Spleen (tissue), 11 donors: ENCODE results near the gene CBARP. TPM values are rescaled to one million over a fixed set of nuclear protein-coding genes. Genes with fewer than 3 reads are reported as not detected.

Source experiments
- DNase-seq: peaks from one replicate; pipeline ENCODE4 v3.0.0-alpha.2; 2020
- H3K27ac ChIP-seq, 8 donors: fragments of 200-600 bp; sonication (generic) in 7 of 8; 1 replicate in 4 of 8; 2 replicates in 4 of 8; pipeline versions ENCODE4 v1.5.0 to v1.8.0; 2016 to 2021; ENCODE audit warnings: inconsistent platforms in 4 of 8, mild to moderate bottlenecking in 4 of 8, moderate library complexity in 1 of 8
- H3K27me3 ChIP-seq, 7 donors: fragments of 200-600 bp; sonication (generic) in 6 of 7; replicated peaks in 1 of 7; 1 replicate in 4 of 7; 2 replicates in 3 of 7; pipeline versions ENCODE4 v1.5.0 to v1.8.0; 2016 to 2021; ENCODE audit warnings: inconsistent platforms in 3 of 7, mild to moderate bottlenecking in 1 of 7
- H3K36me3 ChIP-seq, 6 donors: fragments of 200-600 bp; sonication (generic) in 5 of 6; 1 replicate in 4 of 6; 2 replicates in 2 of 6; pipeline versions ENCODE4 v1.5.0 to v1.8.0; 2016 to 2021; ENCODE audit warnings: inconsistent platforms in 2 of 6
- H3K4me1 ChIP-seq, 6 donors: fragments of 200-600 bp; sonication (generic) in 5 of 6; 1 replicate in 3 of 6; 2 replicates in 3 of 6; pipeline versions ENCODE4 v1.5.0 to v1.8.0; 2016 to 2021; ENCODE audit warnings: inconsistent platforms in 3 of 6
- H3K4me3 ChIP-seq, 8 donors: fragments of 200-600 bp; sonication (generic) in 7 of 8; 1 replicate in 4 of 8; 2 replicates in 4 of 8; pipeline versions ENCODE4 v1.5.0 to v1.8.0; 2016 to 2021; ENCODE audit warnings: inconsistent platforms in 4 of 8, mild to moderate bottlenecking in 4 of 8, moderate library complexity in 2 of 8
- H3K9me3 ChIP-seq, 8 donors: fragments of 200-600 bp; sonication (generic) in 7 of 8; 1 replicate in 4 of 8; 2 replicates in 4 of 8; pipeline versions ENCODE4 v1.5.0 to v1.8.0; 2016 to 2021; ENCODE audit warnings: inconsistent platforms in 4 of 8
- CTCF ChIP-seq, 11 experiments: fragments of 200-600 bp in 7 of 11; fragments of 450-650 bp in 4 of 11; sonication (generic) in 4 of 11; IDR thresholded peaks in 8 of 11; conservative IDR thresholded peaks in 3 of 11; 1 replicate in 7 of 11; 2 replicates in 4 of 11; pipeline versions ENCODE4 v1.4.0 to v1.8.0; 2016 to 2021; ENCODE audit warnings: antibody characterized with exemption in 11 of 11, inconsistent platforms in 4 of 11, mild to moderate bottlenecking in 1 of 11
- POLR2A ChIP-seq, 3 donors: fragments of 450-650 bp; IDR thresholded peaks; one replicate each; pipeline ENCODE4 v1.5.1; 2017; ENCODE audit warnings: antibody characterized with exemption in 3 of 3, mild to moderate bottlenecking in 1 of 3
- POLR2AphosphoS5 ChIP-seq, 3 donors: sonication (generic); formaldehyde crosslinking; IDR thresholded peaks; one replicate each; pipeline ENCODE4 v1.5.1; 2017; ENCODE audit warnings: antibody characterized with exemption in 3 of 3
- WGBS, 5 donors: extraction: QIAGEN DNeasy Blood & Tissue Kit in 3 of 5; methylation state at CpG; one replicate each; pipeline versions ENCODE4 v1.1.5 to v1.1.7; 2013 to 2018; 5-methylcytosine and 5-hydroxymethylcytosine counted together
- intact Hi-C: fragments of 100-400 bp; cut with DNase I; formaldehyde crosslinking; loops from one replicate; pipeline ENCODE4 v1.15.0; 2023; ENCODE audit warnings: low total_unique reads
- polyA plus RNA-seq, 3 donors: library from polyadenylated mRNA; stranded (reverse); fragments of 200-250 nt; gene quantifications; one replicate each; pipeline ENCODE4 v1.2.1, GENCODE V29; 2013
- total RNA-seq, 7 donors: library from RNA; depleted of rRNA in 3 of 7; stranded (reverse); fragments of >200 nt in 3 of 7; fragmentation: NEBNext Ultra II Directional in 4 of 7; extraction: Animal tissue kit (Norgen Biotek cat#: 25700) in 4 of 7; gene quantifications; one replicate each; pipeline versions ENCODE4 v1.1.0 to v1.2.1, GENCODE V29; 2016 to 2021
- donor health status: healthy with polysubstance abuse.
- donor health status: DM: no; HTN: no; CAD: no; lungs with moderate emphysema.
- donor health status: DM: no; HTN: no; CAD: no.
- donor health status: Bipolar disorder and iron deficiency.
- donor health status: healthy.
- donor health status: DM: no; HTN: no; CAD: no.
- donor health status: DM: yes; HTN: yes; CAD: no.

CBARP gene
- total and polyA plus RNA-seq, 10 donors = 0.05 to 1.2 (median 0.41) TPM; not detected in 2

DNA sequence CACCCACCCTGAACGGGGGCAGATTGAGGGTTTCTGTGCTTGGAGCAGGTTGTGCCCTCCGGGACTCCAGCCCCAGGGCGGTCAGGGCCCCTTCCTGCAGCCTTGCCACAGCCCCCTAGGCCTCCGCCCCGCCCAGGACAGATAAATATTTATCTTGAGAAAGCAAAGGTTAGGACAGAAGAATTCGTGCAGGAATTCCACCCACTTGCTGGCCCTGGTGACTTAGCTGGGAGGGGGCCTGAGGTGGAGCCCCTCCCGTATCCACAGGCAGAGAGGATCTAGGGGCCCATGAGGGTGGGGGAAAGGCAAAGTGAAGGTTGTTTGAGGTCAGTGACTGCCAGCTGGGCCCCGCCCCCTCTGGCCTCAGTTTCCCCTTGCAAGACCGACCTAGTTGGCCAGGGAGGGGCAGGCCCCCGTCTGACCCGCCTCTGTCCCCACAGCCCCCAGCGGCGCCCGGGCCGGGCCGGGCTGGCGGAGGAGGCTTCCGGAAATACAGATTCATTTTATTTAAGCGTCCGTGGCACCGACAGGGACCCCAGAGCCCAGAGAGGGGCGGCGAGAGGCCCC, 15.8 kb upstream of the CBARP start:
- peak; percentile 86 for DNase-seq
- intact Hi-C loops = no loop called here

DNA sequence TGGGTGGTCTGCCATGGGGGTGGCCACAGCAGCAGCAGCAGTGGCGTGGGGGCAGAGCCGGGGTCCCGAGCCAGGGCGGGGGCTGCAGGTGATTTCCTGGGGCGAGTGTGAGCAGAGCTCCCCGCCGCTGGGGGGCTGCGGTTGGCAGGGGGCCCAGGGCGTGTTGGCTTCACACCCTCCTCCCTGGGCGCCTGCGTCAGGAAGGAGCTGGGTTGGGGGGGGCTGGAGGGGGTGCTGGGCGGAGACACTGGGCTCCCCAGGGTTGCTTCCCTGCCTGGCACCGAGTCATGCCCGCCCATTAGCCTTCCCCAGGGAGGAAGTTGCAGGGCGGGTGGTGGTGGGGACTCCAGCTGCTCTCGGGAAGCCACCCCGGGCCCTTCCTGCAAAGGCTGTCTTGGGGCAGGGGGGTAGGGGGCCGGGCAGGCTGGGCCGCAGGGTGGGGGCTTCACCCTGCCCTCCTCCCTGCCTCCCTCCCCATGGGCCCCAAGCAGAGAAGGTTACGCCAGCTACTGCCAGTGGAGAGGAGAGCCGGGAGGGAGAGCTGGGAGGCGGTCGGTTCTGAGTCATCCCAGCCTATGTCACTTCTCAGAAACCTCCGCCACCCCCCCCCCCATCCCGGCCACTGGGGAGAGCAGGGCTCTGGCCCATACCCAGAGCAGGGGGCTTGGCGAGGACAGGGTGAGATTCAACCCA, 15.2 kb upstream of the CBARP start:
- H3K4me1 ChIP-seq = peaks cover 48 to 74% (median 70%) of the 10 kb centered on the region in 6 donors
- WGBS, 5 donors = 0 to 1% (median 1%) methylated on average over 9 to 26 of the region's 26 CpGs
- peaks cover 8 to 74% (median 58%) of the 10 kb centered on the region in 6 donors for H3K36me3 ChIP-seq
- TF ChIP-seq POLR2A (IDR thresholded peaks at IDR 0.05) (no peak), POLR2AphosphoS5 (IDR thresholded peaks at IDR 0.05) (peak; percentile 82 to 91 (median 84)), CTCF (IDR thresholded peaks at IDR 0.05 in 8 of 11, conservative IDR thresholded peaks at IDR 0.05 in 3 of 11) (peak in 6 of 11 experiments; percentile 17 to 36 (median 30))
- no peaks in the 10 kb centered on the region for H3K27me3 ChIP-seq
- H3K4me3 ChIP-seq = peak overlapping the region; percentile 91 to 99 (median 98)
- intact Hi-C loops = no loop called here
- peak; percentile 98 for DNase-seq
- peak overlapping the region; percentile 95 to 100 (median 99) for H3K27ac ChIP-seq
- H3K9me3 ChIP-seq = no peaks in the 10 kb centered on the region

More for the DNA sequence above, 15.8 kb upstream of the CBARP start:
- Histone ChIP-seq H3K27ac (peak overlapping the region; percentile 95 to 100 (median 99)), H3K4me1 (peaks cover 53 to 76% (median 73%) of the 10 kb centered on the region in 6 donors), H3K27me3 (no peaks in the 10 kb centered on the region), H3K36me3 (peaks cover 8 to 80% (median 61%) of the 10 kb centered on the region in 6 donors), H3K4me3 (peak overlapping the region; percentile 91 to 99 (median 98)), H3K9me3 (no peaks in the 10 kb centered on the region)
- TF ChIP-seq CTCF (IDR thresholded peaks at IDR 0.05 in 8 of 11, conservative IDR thresholded peaks at IDR 0.05 in 3 of 11) (no peak), POLR2AphosphoS5 (IDR thresholded peaks at IDR 0.05) (no peak), POLR2A (IDR thresholded peaks at IDR 0.05) (no peak)
- 13 to 36% (median 21%) methylated on average over 17 to 23 of the region's 23 CpGs for WGBS, 5 donors

DNA sequence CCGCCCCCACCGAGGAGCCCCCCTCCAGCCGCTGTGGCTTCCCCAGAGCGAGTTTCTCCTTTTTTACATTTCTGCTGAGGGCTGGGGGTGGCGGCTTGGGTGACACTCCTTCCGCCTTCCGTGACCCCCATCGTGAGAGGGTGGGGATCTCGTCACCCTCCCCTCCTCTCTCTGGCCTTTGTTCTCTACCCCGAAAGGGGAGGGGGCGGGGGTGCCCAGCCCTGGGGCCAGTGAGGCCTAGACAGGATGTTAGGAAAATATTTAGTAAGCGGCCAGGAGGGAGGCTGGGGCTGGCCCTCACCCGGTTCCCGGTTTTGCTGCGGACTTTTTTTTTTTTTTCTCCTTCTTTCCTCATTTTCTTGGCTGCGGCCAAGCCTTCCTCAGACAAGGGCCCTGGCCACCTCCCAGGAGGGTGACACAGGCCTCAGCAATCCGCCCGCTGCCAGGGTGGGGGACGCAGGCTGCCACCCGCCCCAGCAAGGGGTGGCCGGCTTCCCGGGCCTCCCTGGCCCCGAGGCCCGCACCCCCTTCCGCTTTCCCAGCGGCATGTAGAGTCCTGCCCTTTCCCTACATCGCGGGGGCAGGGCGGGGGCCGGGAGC, 14.5 kb upstream of the CBARP start:
- no peaks in the 10 kb centered on the region for H3K9me3 ChIP-seq
- H3K27ac ChIP-seq = peak overlapping the region; percentile 95 to 100 (median 99)
- peak overlapping the region; percentile 91 to 99 (median 98) for H3K4me3 ChIP-seq
- H3K4me1 ChIP-seq = peaks cover 48 to 74% (median 70%) of the 10 kb centered on the region in 6 donors
- H3K36me3 ChIP-seq = peaks cover 8 to 68% (median 52%) of the 10 kb centered on the region in 6 donors
- intact Hi-C loops = no loop called here
- peak; percentile 76 to 83 (median 80) for TF ChIP-seq POLR2AphosphoS5 (IDR thresholded peaks at IDR 0.05)
- no peak for TF ChIP-seq CTCF (IDR thresholded peaks at IDR 0.05 in 8 of 11, conservative IDR thresholded peaks at IDR 0.05 in 3 of 11)
- no peaks in the 10 kb centered on the region for H3K27me3 ChIP-seq
- DNase-seq = peak; percentile 96
- WGBS, 5 donors = 1% methylated on average over 24 to 30 of the region's 30 CpGs
